ENCODE results near the gene CGRRF1. TPM values are rescaled to one million over a fixed set of nuclear protein-coding genes. Genes with fewer than 3 reads are reported as not detected.

CGRRF1 gene
- total and polyA plus RNA-seq, 10 of the 15 experiments (the other 5 are each of a cell fraction or from before 2014, with no cell fraction given) = 5.5 to 47.7 (median 13.5) TPM

- Histone ChIP-seq H3K27ac (ENCODE audit: control insufficient read depth, insufficient read depth) (peak within 1 kb of the TSS; percentile 90), H3K27me3 (replicated peaks in 1 of 2; ENCODE audit: control insufficient read depth in 2 of 2, insufficient read depth in 2 of 2, low read length in 1 of 2) (no peaks in the 10 kb centered on the region), H3K9me3 (replicated peaks; ENCODE audit: control insufficient read depth, insufficient read depth, low read length) (no peaks in the 10 kb centered on the region), H3K9ac (ENCODE audit: control insufficient read depth, insufficient read depth, low read length) (peak within 1 kb of the TSS; percentile 87), H3K4me3 (peak within 1 kb of the TSS; percentile 92), H3K4me1 (ENCODE audit: control insufficient read depth, insufficient read depth, low read length) (no peaks in the 10 kb centered on the region; the same call in 1 of the 2 replicates), H3K79me2 (ENCODE audit: control insufficient read depth, insufficient read depth, low read length) (peaks cover 51% of the 10 kb centered on the region), H4K20me1 (ENCODE audit: control insufficient read depth, insufficient read depth) (no peaks in the 10 kb centered on the region), H2AFZ (ENCODE audit: control insufficient read depth, low read depth, low read length) (peak within 1 kb of the TSS; percentile 100), H3K4me2 (ENCODE audit: control insufficient read depth, insufficient read depth) (peak within 1 kb of the TSS; percentile 92), H3K36me3 (ENCODE audit: control insufficient read depth in 2 of 2, insufficient read depth in 2 of 2, low read length in 1 of 2) (no peaks in the 10 kb centered on the region)
- intact Hi-C loops (cut with micrococcal nuclease; ENCODE audit: unreplicated experiment) = loop anchor here (2.0 to 5.0 kb wide), 3 partner anchors 20 to 91 kb away; partner anchors contain the start of genes CDKN3, CGRRF1 and CNIH1
- no peak for FAIRE-seq
- CTCF ChIA-PET = interaction anchor here (0.7 to 5.2 kb wide), 6 partner anchors 20 to 75 kb away, joined by 3 to 22 read pairs (median 4); partner anchors contain the start of gene CGRRF1
- WGBS (ENCODE audit: insufficient coverage, insufficient replicate concordance, low lambda C conversion rate, missing lambda C conversion rate) = under 1% methylated on average over 51 of the region's 51 CpGs
- SMC1A ChIA-PET (ENCODE audit: uncharacterized antibody, unreplicated experiment) = interaction anchor here (0.8 to 2.7 kb wide), 7 partner anchors 20 to 90 kb away, joined by 3 to 7 read pairs (median 4); no protein-coding TSS in a partner anchor
- peak; percentile 97 for ATAC-seq
- in situ Hi-C loops (cut with MboI) = no loop called here
- DNase-seq (ENCODE audit: low read depth, low spot score) = peak; percentile 52
- POLR2A ChIA-PET = interaction anchor here (0.6 to 2.5 kb wide), 5 partner anchors 9 to 42 kb away, joined by 4 to 19 read pairs (median 4); partner anchors contain the start of gene CGRRF1
- BruUV-seq (replicated peaks) = no TSS peak
- RAD21 ChIA-PET (ENCODE audit: unreplicated experiment) = interaction anchor here (0.7 to 3.7 kb wide), 9 partner anchors 8 to 986 kb away, joined by 3 to 16 read pairs (median 3); partner anchors contain the start of genes CDKN3 and CGRRF1
- peak; percentile 67 for TF ChIP-seq HCFC1 (IDR thresholded peaks at IDR 0.05; ENCODE audit: low read length)
- TF ChIP-seq YY1 (IDR thresholded peaks at IDR 0.05; ENCODE audit: low read depth, low read length) = peak; percentile 86
- TF ChIP-seq CREM (IDR thresholded peaks at IDR 0.05; ENCODE audit: low read depth) = no peak; the same call in 1 of the 2 replicates
- no peak for TF ChIP-seq PAX8 (IDR thresholded peaks at IDR 0.05)
- TF ChIP-seq EP300 (IDR thresholded peaks at IDR 0.05; ENCODE audit: borderline replicate concordance in 1 of 2, control insufficient read depth in 1 of 2, low read depth in 2 of 2, low read length in 2 of 2) = 0 out of 4 replicates have a peak, but pooled peaks of 1 of the 2 experiments have one; percentile 6
- TF ChIP-seq TCF3 (IDR thresholded peaks at IDR 0.05; ENCODE audit: borderline replicate concordance, insufficient read depth, low read depth, low read length) = 0 out of 2 replicates have a peak, but pooled peaks have one; percentile 12
- TF ChIP-seq ETV6 (conservative IDR thresholded peaks at IDR 0.05 in 1 of 2, IDR thresholded peaks at IDR 0.05 in 1 of 2; ENCODE audit: borderline replicate concordance in 1 of 2, low read depth in 1 of 2) = 0 out of 4 replicates have a peak, but pooled peaks of 1 of the 2 experiments have one; percentile 35
- peak; percentile 27 to 37 (median 34); a peak in 4 of 6 replicates for TF ChIP-seq CTCF (IDR thresholded peaks at IDR 0.05 in 2 of 3, conservative IDR thresholded peaks at IDR 0.05 in 1 of 3; ENCODE audit: control insufficient read depth in 2 of 3, extremely low read depth in 1 of 3, insufficient read depth in 1 of 3, low read depth in 3 of 3, low read length in 3 of 3)
- TF ChIP-seq POLR2A (IDR thresholded peaks at IDR 0.05; ENCODE audit: low read depth, low read length) = peak; percentile 88
- peak; percentile 64 for TF ChIP-seq SP1 (IDR thresholded peaks at IDR 0.05; ENCODE audit: low read depth, low read length)
- TF ChIP-seq TAF1 (IDR thresholded peaks at IDR 0.05; ENCODE audit: borderline replicate concordance, low read depth, low read length) = peak; percentile 84; the same call in 1 of the 2 replicates
- peak in 1 of 2 experiments; percentile 52; a peak in 1 of 3 replicates for TF ChIP-seq EGR1 (IDR thresholded peaks at IDR 0.05; ENCODE audit: borderline replicate concordance in 1 of 2, low read depth in 2 of 2, low read length in 2 of 2)
- TF ChIP-seq MAX (IDR thresholded peaks at IDR 0.05; ENCODE audit: low read depth, low read length) = peak; percentile 95
- TF ChIP-seq RBBP5 (conservative IDR thresholded peaks at IDR 0.05) = no peak
- TF ChIP-seq SIN3A (IDR thresholded peaks at IDR 0.05; ENCODE audit: low read depth, low read length) = peak; percentile 67; the same call in 1 of the 2 replicates
- TF ChIP-seq, protein P1, sequence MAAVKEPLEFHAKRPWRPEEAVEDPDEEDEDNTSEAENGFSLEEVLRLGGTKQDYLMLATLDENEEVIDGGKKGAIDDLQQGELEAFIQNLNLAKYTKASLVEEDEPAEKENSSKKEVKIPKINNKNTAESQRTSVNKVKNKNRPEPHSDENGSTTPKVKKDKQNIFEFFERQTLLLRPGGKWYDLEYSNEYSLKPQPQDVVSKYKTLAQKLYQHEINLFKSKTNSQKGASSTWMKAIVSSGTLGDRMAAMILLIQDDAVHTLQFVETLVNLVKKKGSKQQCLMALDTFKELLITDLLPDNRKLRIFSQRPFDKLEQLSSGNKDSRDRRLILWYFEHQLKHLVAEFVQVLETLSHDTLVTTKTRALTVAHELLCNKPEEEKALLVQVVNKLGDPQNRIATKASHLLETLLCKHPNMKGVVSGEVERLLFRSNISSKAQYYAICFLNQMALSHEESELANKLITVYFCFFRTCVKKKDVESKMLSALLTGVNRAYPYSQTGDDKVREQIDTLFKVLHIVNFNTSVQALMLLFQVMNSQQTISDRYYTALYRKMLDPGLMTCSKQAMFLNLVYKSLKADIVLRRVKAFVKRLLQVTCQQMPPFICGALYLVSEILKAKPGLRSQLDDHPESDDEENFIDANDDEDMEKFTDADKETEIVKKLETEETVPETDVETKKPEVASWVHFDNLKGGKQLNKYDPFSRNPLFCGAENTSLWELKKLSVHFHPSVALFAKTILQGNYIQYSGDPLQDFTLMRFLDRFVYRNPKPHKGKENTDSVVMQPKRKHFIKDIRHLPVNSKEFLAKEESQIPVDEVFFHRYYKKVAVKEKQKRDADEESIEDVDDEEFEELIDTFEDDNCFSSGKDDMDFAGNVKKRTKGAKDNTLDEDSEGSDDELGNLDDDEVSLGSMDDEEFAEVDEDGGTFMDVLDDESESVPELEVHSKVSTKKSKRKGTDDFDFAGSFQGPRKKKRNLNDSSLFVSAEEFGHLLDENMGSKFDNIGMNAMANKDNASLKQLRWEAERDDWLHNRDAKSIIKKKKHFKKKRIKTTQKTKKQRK (IDR thresholded peaks at IDR 0.05; ENCODE audit: low read depth, low read length) = no peak
- TF ChIP-seq ZNF207 (IDR thresholded peaks at IDR 0.05; ENCODE audit: borderline replicate concordance) = peak; percentile 36; the same call in 1 of the 2 replicates
Observed at GRCh38 chr14:54488646-54489317, 20.9 kb upstream of the CGRRF1 start, which contains the start of gene GMFB. Gene GMFB (minus strand): TSS chr14:54488980. CDS start chr14:54488927, 53 bp downstream.

Data from GM12878 (cell line).